Cardiac muscle cell (in vitro differentiated cells and primary cell): ENCODE results near the gene KAZN. TPM values are rescaled to one million over a fixed set of nuclear protein-coding genes. Genes with fewer than 3 reads are reported as not detected.
A peak's percentile ranks its signal among the peaks of the same experiment; 100 is the strongest.

Experiments used
- DNase-seq, 2 donors: peaks; one replicate each; pipeline versions ENCODE4 v3.0.0 to v3.0.0-alpha.2; 2010 to 2017; ENCODE audit warnings: low read depth in 1 of 2, low spot score in 1 of 2
- H3K27ac ChIP-seq: fragments of 200-600 bp; sonication (generic); 2 replicates; pipeline ENCODE4 v1.5.1; 2016
- H3K27me3 ChIP-seq: fragments of 200-600 bp; sonication (generic); 2 replicates; pipeline ENCODE4 v1.6.0; 2016; ENCODE audit warnings: control low read depth
- H3K36me3 ChIP-seq: fragments of 200-600 bp; sonication (generic); 2 replicates; pipeline ENCODE4 v1.5.1; 2016; ENCODE audit warnings: control low read depth
- H3K4me1 ChIP-seq: fragments of 200-600 bp; sonication (generic); 2 replicates; pipeline ENCODE4 v1.8.1; 2017; ENCODE audit warnings: low read depth, mild to moderate bottlenecking, mixed run types
- H3K4me3 ChIP-seq: fragments of 200-600 bp; sonication (generic); 2 replicates; pipeline ENCODE4 v1.5.1; 2016; ENCODE audit warnings: mild to moderate bottlenecking
- H3K9me3 ChIP-seq: fragments of 200-600 bp; sonication (generic); 2 replicates; pipeline ENCODE4 v1.5.1; 2017; ENCODE audit warnings: low read depth, mild to moderate bottlenecking, control low read depth
- polyA plus RNA-seq: library from polyadenylated mRNA; unstranded; fragments of >200 nt; fragmentation: Nextera tagmentation; extraction: Ambion mirVana; gene quantifications from 2 replicates; pipeline ENCODE4 v1.2.1, GENCODE V29; 2016
- total RNA-seq: library from RNA; depleted of rRNA; stranded (reverse); fragments of >200 nt; gene quantifications from 2 replicates; pipeline ENCODE4 v1.2.3, GENCODE V29; 2016
- TF ChIP-seq, protein P1 (sequence below): IDR thresholded peaks from 2 replicates; pipeline ENCODE4 v1.5.1; 2012; ENCODE audit warnings: low read depth, mild to moderate bottlenecking, low read length

Gene KAZN
- total and polyA plus RNA-seq, 2 experiments from 2014 or later = 17.5 to 26.9 TPM

- Histone ChIP-seq H3K27ac (no peak overlapping the region), H3K27me3 (no peaks in the 10 kb centered on the region), H3K9me3 (no peaks in the 10 kb centered on the region), H3K4me1 (peaks cover 4% of the 10 kb centered on the region), H3K4me3 (no peak overlapping the region), H3K36me3 (no peaks in the 10 kb centered on the region)
- TF ChIP-seq, protein P1, sequence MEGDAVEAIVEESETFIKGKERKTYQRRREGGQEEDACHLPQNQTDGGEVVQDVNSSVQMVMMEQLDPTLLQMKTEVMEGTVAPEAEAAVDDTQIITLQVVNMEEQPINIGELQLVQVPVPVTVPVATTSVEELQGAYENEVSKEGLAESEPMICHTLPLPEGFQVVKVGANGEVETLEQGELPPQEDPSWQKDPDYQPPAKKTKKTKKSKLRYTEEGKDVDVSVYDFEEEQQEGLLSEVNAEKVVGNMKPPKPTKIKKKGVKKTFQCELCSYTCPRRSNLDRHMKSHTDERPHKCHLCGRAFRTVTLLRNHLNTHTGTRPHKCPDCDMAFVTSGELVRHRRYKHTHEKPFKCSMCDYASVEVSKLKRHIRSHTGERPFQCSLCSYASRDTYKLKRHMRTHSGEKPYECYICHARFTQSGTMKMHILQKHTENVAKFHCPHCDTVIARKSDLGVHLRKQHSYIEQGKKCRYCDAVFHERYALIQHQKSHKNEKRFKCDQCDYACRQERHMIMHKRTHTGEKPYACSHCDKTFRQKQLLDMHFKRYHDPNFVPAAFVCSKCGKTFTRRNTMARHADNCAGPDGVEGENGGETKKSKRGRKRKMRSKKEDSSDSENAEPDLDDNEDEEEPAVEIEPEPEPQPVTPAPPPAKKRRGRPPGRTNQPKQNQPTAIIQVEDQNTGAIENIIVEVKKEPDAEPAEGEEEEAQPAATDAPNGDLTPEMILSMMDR = no peak
- no peak for DNase-seq
Measured at GRCh38 chr1:14876747-14877146, 278.3 kb downstream of the KAZN start.

DNA sequence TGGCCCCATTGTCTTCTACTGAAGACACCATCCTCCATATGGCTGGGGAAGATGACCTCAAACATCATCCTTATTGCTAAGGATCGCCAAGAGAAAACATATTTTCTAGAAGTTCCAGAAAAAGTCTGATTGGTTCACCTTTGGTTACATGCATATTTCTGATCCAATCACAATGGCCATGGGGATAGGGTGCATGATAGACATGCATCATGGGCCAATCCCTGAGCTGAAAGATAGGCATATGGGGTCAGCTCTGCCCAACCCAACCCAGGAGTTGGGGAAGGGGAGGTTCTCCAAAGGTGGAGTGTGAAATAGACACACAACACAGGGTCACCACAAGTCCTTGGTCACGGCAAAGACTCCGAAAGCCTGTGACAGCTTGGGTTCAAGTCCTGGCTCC is 278.7 kb downstream of the KAZN start:
- no peak for DNase-seq
- H3K27ac ChIP-seq = no peak overlapping the region
- TF ChIP-seq, protein P1 = no peak

GRCh38 chr1:14878124-14878523 is 279.6 kb downstream of the KAZN start:
- no peaks in the 10 kb centered on the region for H3K36me3 ChIP-seq
- H3K9me3 ChIP-seq = no peaks in the 10 kb centered on the region
- H3K27ac ChIP-seq = no peak overlapping the region
- H3K4me3 ChIP-seq = no peak overlapping the region
- H3K4me1 ChIP-seq = peaks cover 4% of the 10 kb centered on the region
- H3K27me3 ChIP-seq = no peaks in the 10 kb centered on the region
- TF ChIP-seq, protein P1 = no peak
- DNase-seq = no peak

More for the DNA sequence above, 278.7 kb downstream of the KAZN start:
- H3K9me3 ChIP-seq = no peaks in the 10 kb centered on the region
- no peaks in the 10 kb centered on the region for H3K36me3 ChIP-seq
- H3K4me3 ChIP-seq = no peak overlapping the region
- H3K4me1 ChIP-seq = peaks cover 4% of the 10 kb centered on the region
- H3K27me3 ChIP-seq = no peaks in the 10 kb centered on the region

- Histone ChIP-seq H3K9me3 (no peaks in the 10 kb centered on the region), H3K4me1 (peaks cover 4% of the 10 kb centered on the region), H3K36me3 (no peaks in the 10 kb centered on the region), H3K27ac (no peak overlapping the region), H3K4me3 (no peak overlapping the region), H3K27me3 (no peaks in the 10 kb centered on the region)
- TF ChIP-seq, protein P1 = no peak
- DNase-seq = no peak
Measured at GRCh38 chr1:14878951-14879350, 280.5 kb downstream of the KAZN start.

GRCh38 chr1:14880456-14881316 is 282.2 kb downstream of the KAZN start:
- no peak overlapping the region for H3K27ac ChIP-seq
- peak in 1 of 2 donors; percentile 16 for DNase-seq

More at GRCh38 chr1:14880456-14881316, 282.2 kb downstream of the KAZN start:
- TF ChIP-seq, protein P1 = no peak
- Histone ChIP-seq H3K4me3 (no peak overlapping the region), H3K36me3 (no peaks in the 10 kb centered on the region), H3K27me3 (no peaks in the 10 kb centered on the region), H3K4me1 (peaks cover 4% of the 10 kb centered on the region), H3K9me3 (no peaks in the 10 kb centered on the region)
